H1 (cell line): ENCODE results near the gene MBNL2. TPM values are rescaled to one million over a fixed set of nuclear protein-coding genes. Genes with fewer than 3 reads are reported as not detected.

Source experiments
- CREB1 ChIP-seq: IDR thresholded peaks from 2 replicates; pipeline ENCODE4 v1.6.1; 2012; ENCODE audit warnings: inconsistent platforms
- CTBP2 ChIP-seq: IDR thresholded peaks from 2 replicates; pipeline ENCODE4 v1.7.0; 2011; ENCODE audit warnings: borderline replicate concordance, mild to moderate bottlenecking, moderate library complexity, mixed read lengths, low read length; ENCODE audit not compliant: insufficient read depth, insufficient read length
- HDAC6 ChIP-seq: IDR thresholded peaks from one replicate; pipeline ENCODE4 v1.7.1; 2012; ENCODE audit warnings: low read depth, mild to moderate bottlenecking, inconsistent platforms, low read length, moderate library complexity
- JUND ChIP-seq: IDR thresholded peaks from 2 replicates; pipeline ENCODE4 v1.6.1; 2011; ENCODE audit warnings: mild to moderate bottlenecking, improper control_type of control experiment, low read length
- RAD21 ChIP-seq, 2 experiments: IDR thresholded peaks in 1 of 2; conservative IDR thresholded peaks in 1 of 2; 2 replicates each; pipeline ENCODE4 v1.6.1; 2011; ENCODE audit warnings: low read depth in 2 of 2, low read length in 2 of 2, improper control_type of control experiment in 1 of 2, inconsistent platforms in 1 of 2, mild to moderate bottlenecking in 1 of 2, moderate library complexity in 1 of 2
- RNF2 ChIP-seq: fragments of 200-900, 300-1000 bp; sonication (generic); IDR thresholded peaks from 2 replicates; pipeline ENCODE4 v1.7.1; 2016; ENCODE audit warnings: borderline replicate concordance, low read depth, mild to moderate bottlenecking, antibody characterized with exemption, low read length; ENCODE audit not compliant: poor library complexity, severe bottlenecking; ENCODE audit errors: missing control alignments
- RXRA ChIP-seq: IDR thresholded peaks from 2 replicates; pipeline ENCODE4 v1.6.1; 2011; ENCODE audit warnings: low read depth, mild to moderate bottlenecking, low read length, moderate library complexity; ENCODE audit not compliant: insufficient read depth
- SIX5 ChIP-seq: IDR thresholded peaks from 2 replicates; pipeline ENCODE4 v1.6.1; 2011; ENCODE audit warnings: mild to moderate bottlenecking, low read depth, low read length
- polyA plus RNA-seq, 7 experiments: library from polyadenylated mRNA; depleted of rRNA in 3 of 7; stranded (reverse) in 5 of 7; unstranded in 2 of 7; fragments of >200 nt in 5 of 7; fragments of 200-250 nt in 2 of 7; gene quantifications; 1 replicate in 5 of 7; 2 replicates in 1 of 7; 4 replicates in 1 of 7; pipeline versions ENCODE4 v1.2.1 to v1.2.3, GENCODE V29; 2011 to 2013; ENCODE audit warnings: missing spikeins in 2 of 7, mixed read lengths in 2 of 7
- total RNA-seq: library from RNA; stranded (reverse); fragmentation: NEBNext Ultra II Directional; extraction: Animal tissue kit (Norgen Biotek cat#: 25700); gene quantifications from 2 replicates; pipeline ENCODE4 v1.2.1, GENCODE V29; 2021
- TF ChIP-seq, protein P1 (sequence below): fragments of 300-600 bp; sonication (generic); IDR thresholded peaks from 2 replicates; pipeline ENCODE4 v1.7.1; 2012; ENCODE audit warnings: low read length, moderate library complexity, mild to moderate bottlenecking, inconsistent platforms; ENCODE audit not compliant: insufficient replicate concordance
- TF ChIP-seq, protein P2 (sequence below): IDR thresholded peaks from 2 replicates; pipeline ENCODE4 v1.6.1; 2012; ENCODE audit warnings: inconsistent platforms

The MBNL2 gene
- total and polyA plus RNA-seq, 2 of the 8 experiments (the other 6 are each of a cell fraction or from before 2014, with no cell fraction given): 1.0 to 2.6 TPM

DNA sequence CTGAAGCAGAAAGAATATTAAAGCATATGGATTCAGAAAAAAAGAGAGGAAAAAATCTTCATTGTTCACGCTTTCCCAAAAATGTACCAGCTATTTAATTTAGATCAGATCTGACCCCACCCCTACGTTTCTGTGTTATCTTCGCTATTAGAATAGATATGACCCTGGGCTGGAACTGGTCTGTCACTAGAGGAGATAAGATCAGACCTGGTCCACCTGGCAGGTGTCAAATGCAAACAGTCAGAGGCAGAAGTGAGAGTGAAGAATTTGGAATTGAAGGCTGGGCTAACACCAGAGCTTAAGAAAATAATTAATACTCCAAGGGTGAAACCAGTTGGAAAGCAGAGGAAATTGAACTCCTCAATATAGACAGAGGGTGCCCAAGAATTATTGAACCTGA, 30.0 kb upstream of the MBNL2 start (continued):
- TF ChIP-seq, protein P1, sequence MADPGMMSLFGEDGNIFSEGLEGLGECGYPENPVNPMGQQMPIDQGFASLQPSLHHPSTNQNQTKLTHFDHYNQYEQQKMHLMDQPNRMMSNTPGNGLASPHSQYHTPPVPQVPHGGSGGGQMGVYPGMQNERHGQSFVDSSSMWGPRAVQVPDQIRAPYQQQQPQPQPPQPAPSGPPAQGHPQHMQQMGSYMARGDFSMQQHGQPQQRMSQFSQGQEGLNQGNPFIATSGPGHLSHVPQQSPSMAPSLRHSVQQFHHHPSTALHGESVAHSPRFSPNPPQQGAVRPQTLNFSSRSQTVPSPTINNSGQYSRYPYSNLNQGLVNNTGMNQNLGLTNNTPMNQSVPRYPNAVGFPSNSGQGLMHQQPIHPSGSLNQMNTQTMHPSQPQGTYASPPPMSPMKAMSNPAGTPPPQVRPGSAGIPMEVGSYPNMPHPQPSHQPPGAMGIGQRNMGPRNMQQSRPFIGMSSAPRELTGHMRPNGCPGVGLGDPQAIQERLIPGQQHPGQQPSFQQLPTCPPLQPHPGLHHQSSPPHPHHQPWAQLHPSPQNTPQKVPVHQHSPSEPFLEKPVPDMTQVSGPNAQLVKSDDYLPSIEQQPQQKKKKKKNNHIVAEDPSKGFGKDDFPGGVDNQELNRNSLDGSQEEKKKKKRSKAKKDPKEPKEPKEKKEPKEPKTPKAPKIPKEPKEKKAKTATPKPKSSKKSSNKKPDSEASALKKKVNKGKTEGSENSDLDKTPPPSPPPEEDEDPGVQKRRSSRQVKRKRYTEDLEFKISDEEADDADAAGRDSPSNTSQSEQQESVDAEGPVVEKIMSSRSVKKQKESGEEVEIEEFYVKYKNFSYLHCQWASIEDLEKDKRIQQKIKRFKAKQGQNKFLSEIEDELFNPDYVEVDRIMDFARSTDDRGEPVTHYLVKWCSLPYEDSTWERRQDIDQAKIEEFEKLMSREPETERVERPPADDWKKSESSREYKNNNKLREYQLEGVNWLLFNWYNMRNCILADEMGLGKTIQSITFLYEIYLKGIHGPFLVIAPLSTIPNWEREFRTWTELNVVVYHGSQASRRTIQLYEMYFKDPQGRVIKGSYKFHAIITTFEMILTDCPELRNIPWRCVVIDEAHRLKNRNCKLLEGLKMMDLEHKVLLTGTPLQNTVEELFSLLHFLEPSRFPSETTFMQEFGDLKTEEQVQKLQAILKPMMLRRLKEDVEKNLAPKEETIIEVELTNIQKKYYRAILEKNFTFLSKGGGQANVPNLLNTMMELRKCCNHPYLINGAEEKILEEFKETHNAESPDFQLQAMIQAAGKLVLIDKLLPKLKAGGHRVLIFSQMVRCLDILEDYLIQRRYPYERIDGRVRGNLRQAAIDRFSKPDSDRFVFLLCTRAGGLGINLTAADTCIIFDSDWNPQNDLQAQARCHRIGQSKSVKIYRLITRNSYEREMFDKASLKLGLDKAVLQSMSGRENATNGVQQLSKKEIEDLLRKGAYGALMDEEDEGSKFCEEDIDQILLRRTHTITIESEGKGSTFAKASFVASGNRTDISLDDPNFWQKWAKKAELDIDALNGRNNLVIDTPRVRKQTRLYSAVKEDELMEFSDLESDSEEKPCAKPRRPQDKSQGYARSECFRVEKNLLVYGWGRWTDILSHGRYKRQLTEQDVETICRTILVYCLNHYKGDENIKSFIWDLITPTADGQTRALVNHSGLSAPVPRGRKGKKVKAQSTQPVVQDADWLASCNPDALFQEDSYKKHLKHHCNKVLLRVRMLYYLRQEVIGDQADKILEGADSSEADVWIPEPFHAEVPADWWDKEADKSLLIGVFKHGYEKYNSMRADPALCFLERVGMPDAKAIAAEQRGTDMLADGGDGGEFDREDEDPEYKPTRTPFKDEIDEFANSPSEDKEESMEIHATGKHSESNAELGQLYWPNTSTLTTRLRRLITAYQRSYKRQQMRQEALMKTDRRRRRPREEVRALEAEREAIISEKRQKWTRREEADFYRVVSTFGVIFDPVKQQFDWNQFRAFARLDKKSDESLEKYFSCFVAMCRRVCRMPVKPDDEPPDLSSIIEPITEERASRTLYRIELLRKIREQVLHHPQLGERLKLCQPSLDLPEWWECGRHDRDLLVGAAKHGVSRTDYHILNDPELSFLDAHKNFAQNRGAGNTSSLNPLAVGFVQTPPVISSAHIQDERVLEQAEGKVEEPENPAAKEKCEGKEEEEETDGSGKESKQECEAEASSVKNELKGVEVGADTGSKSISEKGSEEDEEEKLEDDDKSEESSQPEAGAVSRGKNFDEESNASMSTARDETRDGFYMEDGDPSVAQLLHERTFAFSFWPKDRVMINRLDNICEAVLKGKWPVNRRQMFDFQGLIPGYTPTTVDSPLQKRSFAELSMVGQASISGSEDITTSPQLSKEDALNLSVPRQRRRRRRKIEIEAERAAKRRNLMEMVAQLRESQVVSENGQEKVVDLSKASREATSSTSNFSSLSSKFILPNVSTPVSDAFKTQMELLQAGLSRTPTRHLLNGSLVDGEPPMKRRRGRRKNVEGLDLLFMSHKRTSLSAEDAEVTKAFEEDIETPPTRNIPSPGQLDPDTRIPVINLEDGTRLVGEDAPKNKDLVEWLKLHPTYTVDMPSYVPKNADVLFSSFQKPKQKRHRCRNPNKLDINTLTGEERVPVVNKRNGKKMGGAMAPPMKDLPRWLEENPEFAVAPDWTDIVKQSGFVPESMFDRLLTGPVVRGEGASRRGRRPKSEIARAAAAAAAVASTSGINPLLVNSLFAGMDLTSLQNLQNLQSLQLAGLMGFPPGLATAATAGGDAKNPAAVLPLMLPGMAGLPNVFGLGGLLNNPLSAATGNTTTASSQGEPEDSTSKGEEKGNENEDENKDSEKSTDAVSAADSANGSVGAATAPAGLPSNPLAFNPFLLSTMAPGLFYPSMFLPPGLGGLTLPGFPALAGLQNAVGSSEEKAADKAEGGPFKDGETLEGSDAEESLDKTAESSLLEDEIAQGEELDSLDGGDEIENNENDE: no peak
- TF ChIP-seq CREB1 (no peak), RNF2 (no peak), RAD21 (IDR thresholded peaks at IDR 0.05 in 1 of 2, conservative IDR thresholded peaks at IDR 0.05 in 1 of 2; ENCODE audit: low read depth in 2 of 2, low read length in 2 of 2) (no peak), CTBP2 (no peak), JUND (no peak), SIX5 (no peak), RXRA (no peak), HDAC6 (no peak)
- TF ChIP-seq, protein P2, sequence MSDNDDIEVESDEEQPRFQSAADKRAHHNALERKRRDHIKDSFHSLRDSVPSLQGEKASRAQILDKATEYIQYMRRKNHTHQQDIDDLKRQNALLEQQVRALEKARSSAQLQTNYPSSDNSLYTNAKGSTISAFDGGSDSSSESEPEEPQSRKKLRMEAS: no peak
- TF ChIP-seq, all 59 proteins: peak for 0
